HepG2 (cell line): ENCODE data around the gene OR10A3. TPM values are rescaled to one million over a fixed set of nuclear protein-coding genes. Genes with fewer than 3 reads are reported as not detected.

ENCODE experiments used
- ATAC-seq: fragments of 200-7000 bp; cut with Tn5 transposase; 3 replicates; pipeline ENCODE4 v1.9.1; 2020; ENCODE audit warnings: mild to moderate bottlenecking, moderate library complexity
- BruUV-seq: library from RNA; stranded (reverse); fragments of 400-500 nt; replicated peaks from 2 replicates; lab custom pipeline; 2021; lab: Mats Ljungman, UMichigan
- CTCF ChIA-PET: fragments of 300-600 bp; formaldehyde crosslinking; extraction: SDS; loops from one replicate; lab custom pipeline; 2021; ENCODE audit warnings: low total read pairs, inconsistent platforms, low intra/inter-chr PET ratio; lab: Yijun Ruan, JAX
- POLR2A ChIA-PET: fragments of 350-600 bp; sonication (Branson Sonifier 250); formaldehyde crosslinking; loops from one replicate; lab custom pipeline; 2020; ENCODE audit warnings: antibody characterized with exemption, inconsistent platforms; lab: Yijun Ruan, JAX
- DNase-seq: peaks from one replicate; pipeline ENCODE4 v3.0.0-alpha.2; 2015; ENCODE audit warnings: low spot score
- FAIRE-seq: peaks from 3 replicates; lab custom pipeline; 2011; peaks lifted over from hg19 to GRCh38; lab: Jason Lieb, UNC
- H2AFZ ChIP-seq: one replicate; pipeline ENCODE4 v1.6.1; 2011; ENCODE audit warnings: low read length, inconsistent platforms
- H3K27ac ChIP-seq: fragments of 300-600 bp; 3 replicates; pipeline ENCODE4 v1.8.0; 2011; ENCODE audit warnings: mixed run types, mild to moderate bottlenecking, mixed read lengths, low read length, inconsistent platforms; ENCODE audit not compliant: insufficient read depth; ENCODE audit errors: extremely low read length
- H3K27me3 ChIP-seq, 2 experiments: fragments of 200-600 bp in 1 of 2; 2 replicates in 1 of 2; 3 replicates in 1 of 2; pipeline versions ENCODE4 v1.6.0 to v1.8.0; 2011; ENCODE audit warnings: low read length in 2 of 2, mild to moderate bottlenecking in 2 of 2, moderate library complexity in 2 of 2, inconsistent platforms in 1 of 2; ENCODE audit not compliant: insufficient read depth in 2 of 2, control insufficient read depth in 1 of 2
- H3K36me3 ChIP-seq, 2 experiments: fragments of 200-600 bp in 1 of 2; replicated peaks in 1 of 2; 2 replicates in 1 of 2; 3 replicates in 1 of 2; pipeline versions ENCODE4 v1.5.1 to v1.8.0; 2011; ENCODE audit warnings: low read length in 2 of 2, inconsistent platforms in 1 of 2; ENCODE audit not compliant: insufficient read depth in 2 of 2, control insufficient read depth in 1 of 2
- H3K4me1 ChIP-seq: 2 replicates; pipeline ENCODE4 v1.5.1; 2012; ENCODE audit warnings: low read length, inconsistent platforms; ENCODE audit not compliant: insufficient read depth
- H3K4me2 ChIP-seq: 2 replicates; pipeline ENCODE4 v1.6.0; 2011; ENCODE audit warnings: low read depth, low read length, inconsistent platforms
- H3K4me3 ChIP-seq, 3 experiments: fragments of 200-600 bp in 1 of 3; sonication (generic), shearing (Covaris generic) in 1 of 3; replicated peaks in 1 of 3; 2 replicates each; pipeline ENCODE4 v1.5.1; 2011 to 2016; ENCODE audit warnings: low read length in 3 of 3, inconsistent platforms in 2 of 3, low read depth in 2 of 3, mild to moderate bottlenecking in 2 of 3, control low read depth in 1 of 3, mixed read lengths in 1 of 3; ENCODE audit not compliant: insufficient read depth in 1 of 3
- H3K79me2 ChIP-seq: one replicate; pipeline ENCODE4 v1.6.1; 2011; ENCODE audit warnings: low read length, inconsistent platforms; ENCODE audit not compliant: insufficient read depth
- H3K9ac ChIP-seq: 2 replicates; pipeline ENCODE4 v1.6.0; 2011; ENCODE audit warnings: mild to moderate bottlenecking, low read depth, low read length, inconsistent platforms; ENCODE audit not compliant: insufficient read depth
- H3K9me3 ChIP-seq: 2 replicates; pipeline ENCODE4 v1.5.1; 2012; ENCODE audit warnings: mild to moderate bottlenecking, low read length
- H4K20me1 ChIP-seq: 2 replicates; pipeline ENCODE4 v1.6.0; 2011; ENCODE audit warnings: inconsistent platforms, mild to moderate bottlenecking, low read length, moderate library complexity; ENCODE audit not compliant: insufficient read depth
- AGO2 ChIP-seq: fragments of 200-400 bp; formaldehyde crosslinking; optimal IDR thresholded peaks from 2 replicates; pipeline ENCODE3; 2017; ENCODE audit warnings: mild to moderate bottlenecking, low read depth, low read length, moderate library complexity
- FOSL1 ChIP-seq: sonication (generic); formaldehyde crosslinking; IDR thresholded peaks from 2 replicates; pipeline ENCODE4 v1.9.0; 2021; ENCODE audit warnings: missing genetic modification reagents, borderline replicate concordance
- GATAD2A ChIP-seq: IDR thresholded peaks from 2 replicates; pipeline ENCODE4 v1.6.1; 2016
- JARID2 ChIP-seq: sonication (generic); formaldehyde crosslinking; IDR thresholded peaks from 2 replicates; pipeline ENCODE4 v1.8.1; 2023; ENCODE audit warnings: missing genetic modification reagents, inconsistent platforms; ENCODE audit not compliant: insufficient replicate concordance
- MEIS1 ChIP-seq: sonication (generic); formaldehyde crosslinking; IDR thresholded peaks from 2 replicates; pipeline ENCODE4 v1.9.0; 2021; ENCODE audit warnings: mild to moderate bottlenecking, missing genetic modification reagents, moderate library complexity, borderline replicate concordance
- NONO ChIP-seq, 2 experiments: fragments of 450-650 bp in 1 of 2; sonication (generic) in 1 of 2; formaldehyde crosslinking in 1 of 2; IDR thresholded peaks in 1 of 2; conservative IDR thresholded peaks in 1 of 2; 2 replicates each; pipeline versions ENCODE4 v1.6.1 to v1.8.0; 2017 to 2022; ENCODE audit warnings: mild to moderate bottlenecking in 1 of 2, missing genetic modification reagents in 1 of 2, moderate library complexity in 1 of 2
- REXO4 ChIP-seq: sonication (generic); formaldehyde crosslinking; IDR thresholded peaks from 2 replicates; pipeline ENCODE4 v1.8.0; 2022; ENCODE audit warnings: missing genetic modification reagents, mild to moderate bottlenecking, borderline replicate concordance
- TBP ChIP-seq: sonication (generic); formaldehyde crosslinking; IDR thresholded peaks from 2 replicates; pipeline ENCODE4 v1.5.0; 2020; ENCODE audit warnings: missing genetic modification reagents
- ZC3H13 ChIP-seq: sonication (generic); formaldehyde crosslinking; IDR thresholded peaks from 2 replicates; pipeline ENCODE4 v1.8.1; 2023; ENCODE audit warnings: mild to moderate bottlenecking, missing genetic modification reagents, moderate library complexity
- ZNF121 ChIP-seq: sonication (generic); formaldehyde crosslinking; IDR thresholded peaks from 2 replicates; pipeline ENCODE4 v1.5.0; 2020; ENCODE audit warnings: mild to moderate bottlenecking, missing genetic modification reagents
- ZNF138 ChIP-seq: sonication (generic); formaldehyde crosslinking; IDR thresholded peaks from 2 replicates; pipeline ENCODE4 v1.5.0; 2020; ENCODE audit warnings: mild to moderate bottlenecking, low read depth, missing genetic modification reagents
- ZNF367 ChIP-seq: sonication (generic); formaldehyde crosslinking; IDR thresholded peaks from 2 replicates; pipeline ENCODE4 v1.4.0; 2020; ENCODE audit warnings: missing genetic modification reagents, borderline replicate concordance
- ZNF562 ChIP-seq: sonication (generic); formaldehyde crosslinking; IDR thresholded peaks from 2 replicates; pipeline ENCODE4 v1.8.0; 2022; ENCODE audit warnings: missing genetic modification reagents, borderline replicate concordance
- ZNF670 ChIP-seq: sonication (generic); formaldehyde crosslinking; IDR thresholded peaks from 2 replicates; pipeline ENCODE4 v1.8.0; 2022; ENCODE audit warnings: mild to moderate bottlenecking, missing genetic modification reagents, borderline replicate concordance
- ZNF746 ChIP-seq: sonication (generic); formaldehyde crosslinking; IDR thresholded peaks from 2 replicates; pipeline ENCODE4 v1.8.0; 2022; ENCODE audit warnings: mild to moderate bottlenecking, missing genetic modification reagents
- WGBS: methylation state at CpG from one replicate; pipeline ENCODE4 v1.1.6; 2017; ENCODE audit warnings: low lambda C conversion rate; 5-methylcytosine and 5-hydroxymethylcytosine counted together
- in situ Hi-C: cut with HindIII; loops from 2 replicates; pipeline ENCODE4 v1.10.0; 2017; ENCODE audit warnings: low pct_unique_long_range_greater_than_20kb; ENCODE audit not compliant: extremely low pct_ligation_motif_present
- intact Hi-C: fragments of 100-400 bp; cut with micrococcal nuclease; formaldehyde crosslinking; loops from one replicate; pipeline ENCODE4 v1.10.0; 2022; ENCODE audit not compliant: unreplicated experiment
- polyA plus RNA-seq, 8 experiments: library from polyadenylated mRNA; depleted of rRNA in 3 of 8; stranded (reverse) in 7 of 8; unstranded in 1 of 8; fragments of >200 nt; fragmentation: Illumina TruSeq in 4 of 8; extraction: Trizol in 4 of 8; gene quantifications; 2 replicates each; pipeline versions ENCODE4 v1.2.1 to v1.2.3, GENCODE V29; 2011 to 2016; ENCODE audit warnings: low read depth in 4 of 8, missing spikeins in 1 of 8, mixed read lengths in 1 of 8; ENCODE audit not compliant: insufficient read depth in 1 of 8
- total RNA-seq, 5 experiments: library from RNA; depleted of rRNA; stranded (reverse); fragments of >200 nt; fragmentation: Illumina TruSeq; extraction: Trizol; gene quantifications; 2 replicates each; pipeline ENCODE4 v1.2.3, GENCODE V29; 2016; ENCODE audit warnings: low read depth in 1 of 5
- TF ChIP-seq, protein P1 (sequence below): sonication (generic); formaldehyde crosslinking; IDR thresholded peaks from 2 replicates; pipeline ENCODE4 v1.4.0; 2020; ENCODE audit warnings: mild to moderate bottlenecking, missing genetic modification reagents

Gene OR10A3
- total and polyA plus RNA-seq, 2 of the 13 experiments (the other 11 are each of a cell fraction or from before 2014, with no cell fraction given), result not detected

GRCh38 chr11:7909585-7910285 lies 31.8 kb downstream of the OR10A3 start:
- no peak for TF ChIP-seq TBP
- TF ChIP-seq ZNF367 (CRISPR knock-in tag), result no peak
- TF ChIP-seq ZNF670, result no peak
- TF ChIP-seq ZC3H13 (CRISPR knock-in tag), result no peak
- TF ChIP-seq ZNF121 (CRISPR knock-in tag), result no peak
- no peak for TF ChIP-seq NONO (IDR thresholded peaks at IDR 0.05)
- TF ChIP-seq NONO (CRISPR knock-in tag; conservative IDR thresholded peaks at IDR 0.05), result no peak
- TF ChIP-seq ZNF138, result no peak
- TF ChIP-seq AGO2, result no peak
- no peak for TF ChIP-seq ZNF562 (CRISPR knock-in tag)
- no peak for TF ChIP-seq FOSL1 (CRISPR knock-in tag)
- TF ChIP-seq ZNF746 (CRISPR knock-in tag), result no peak
- TF ChIP-seq JARID2 (CRISPR knock-in tag), result no peak
- TF ChIP-seq, protein P1, sequence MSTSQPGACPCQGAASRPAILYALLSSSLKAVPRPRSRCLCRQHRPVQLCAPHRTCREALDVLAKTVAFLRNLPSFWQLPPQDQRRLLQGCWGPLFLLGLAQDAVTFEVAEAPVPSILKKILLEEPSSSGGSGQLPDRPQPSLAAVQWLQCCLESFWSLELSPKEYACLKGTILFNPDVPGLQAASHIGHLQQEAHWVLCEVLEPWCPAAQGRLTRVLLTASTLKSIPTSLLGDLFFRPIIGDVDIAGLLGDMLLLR, result no peak
- TF ChIP-seq MEIS1 (CRISPR knock-in tag), result no peak
- TF ChIP-seq REXO4 (CRISPR knock-in tag), result no peak
- no peak for TF ChIP-seq GATAD2A (CRISPR knock-in tag)
- in situ Hi-C loops, result no loop called here
- Histone ChIP-seq H3K27ac (no peak overlapping the region), H3K4me3 (no peak overlapping the region), H3K36me3 (no peaks in the 10 kb centered on the region), H4K20me1 (no peaks in the 10 kb centered on the region), H3K27me3 (peaks cover 0 to 2% of the 10 kb centered on the region in 2 experiments; a peak in 3 of 5 replicates), H3K79me2 (no peaks in the 10 kb centered on the region), H3K4me2 (no peak overlapping the region), H3K4me1 (no peaks in the 10 kb centered on the region), H3K9ac (no peak overlapping the region), H3K9me3 (no peaks in the 10 kb centered on the region), H2AFZ (no peak overlapping the region)
- intact Hi-C loops, result no loop called here
- FAIRE-seq (no peak), DNase-seq (no peak), ATAC-seq (no peak)
- 0% methylated on average over 2 of the region's 2 CpGs for WGBS
- ChIA-PET CTCF (no interaction called here), POLR2A (no interaction called here)
- BruUV-seq, result no TSS peak
